Testis (tissue), 2 donors: Measurements from ENCODE around the gene IL12RB2.

Experiments used
- CTCF ChIP-seq, 3 experiments: fragments of 450-650 bp in 2 of 3; fragments of 200-600 bp in 1 of 3; sonication (generic) in 1 of 3; IDR thresholded peaks; one replicate each; pipeline ENCODE4 v1.5.1; 2016 to 2019; ENCODE audit warnings: antibody characterized with exemption in 3 of 3, mild to moderate bottlenecking in 2 of 3, moderate library complexity in 1 of 3
- POLR2A ChIP-seq: fragments of 450-650 bp; IDR thresholded peaks from one replicate; pipeline ENCODE4 v1.6.1; 2017; ENCODE audit warnings: antibody characterized with exemption, mild to moderate bottlenecking, moderate library complexity

DNA sequence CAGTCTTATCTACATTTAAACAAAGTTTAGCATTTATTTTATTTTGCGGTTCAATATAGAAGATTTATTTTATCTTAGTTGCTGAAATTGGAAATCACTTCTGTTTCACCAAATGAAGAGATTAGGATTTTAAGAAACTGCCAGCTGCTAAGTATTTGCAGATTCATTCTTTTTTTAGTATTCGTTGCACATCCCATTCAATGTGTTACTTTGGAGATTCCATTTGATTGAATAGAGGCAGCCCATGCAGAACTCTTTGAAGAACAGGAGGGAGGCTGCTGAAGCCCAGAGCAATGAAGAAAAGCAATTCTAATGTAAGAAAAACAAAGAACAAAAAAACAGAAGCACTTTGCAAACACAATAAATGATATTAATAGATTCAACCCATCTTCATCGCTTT is 38.6 kb upstream of the IL12RB2 start:
- TF ChIP-seq POLR2A, result no peak
- no peak for TF ChIP-seq CTCF (IDR thresholded peaks at IDR 0.05)
